HPDE6-E6E7 (cell line): ENCODE data around the gene SPAG4.

Experiments
- DNase-seq: peaks from one replicate; pipeline ENCODE4 v3.0.0; 2011; ENCODE audit warnings: missing footprints; ENCODE audit errors: extremely low spot score

Gene SPAG4, protein sequence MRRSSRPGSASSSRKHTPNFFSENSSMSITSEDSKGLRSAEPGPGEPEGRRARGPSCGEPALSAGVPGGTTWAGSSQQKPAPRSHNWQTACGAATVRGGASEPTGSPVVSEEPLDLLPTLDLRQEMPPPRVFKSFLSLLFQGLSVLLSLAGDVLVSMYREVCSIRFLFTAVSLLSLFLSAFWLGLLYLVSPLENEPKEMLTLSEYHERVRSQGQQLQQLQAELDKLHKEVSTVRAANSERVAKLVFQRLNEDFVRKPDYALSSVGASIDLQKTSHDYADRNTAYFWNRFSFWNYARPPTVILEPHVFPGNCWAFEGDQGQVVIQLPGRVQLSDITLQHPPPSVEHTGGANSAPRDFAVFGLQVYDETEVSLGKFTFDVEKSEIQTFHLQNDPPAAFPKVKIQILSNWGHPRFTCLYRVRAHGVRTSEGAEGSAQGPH

DNA sequence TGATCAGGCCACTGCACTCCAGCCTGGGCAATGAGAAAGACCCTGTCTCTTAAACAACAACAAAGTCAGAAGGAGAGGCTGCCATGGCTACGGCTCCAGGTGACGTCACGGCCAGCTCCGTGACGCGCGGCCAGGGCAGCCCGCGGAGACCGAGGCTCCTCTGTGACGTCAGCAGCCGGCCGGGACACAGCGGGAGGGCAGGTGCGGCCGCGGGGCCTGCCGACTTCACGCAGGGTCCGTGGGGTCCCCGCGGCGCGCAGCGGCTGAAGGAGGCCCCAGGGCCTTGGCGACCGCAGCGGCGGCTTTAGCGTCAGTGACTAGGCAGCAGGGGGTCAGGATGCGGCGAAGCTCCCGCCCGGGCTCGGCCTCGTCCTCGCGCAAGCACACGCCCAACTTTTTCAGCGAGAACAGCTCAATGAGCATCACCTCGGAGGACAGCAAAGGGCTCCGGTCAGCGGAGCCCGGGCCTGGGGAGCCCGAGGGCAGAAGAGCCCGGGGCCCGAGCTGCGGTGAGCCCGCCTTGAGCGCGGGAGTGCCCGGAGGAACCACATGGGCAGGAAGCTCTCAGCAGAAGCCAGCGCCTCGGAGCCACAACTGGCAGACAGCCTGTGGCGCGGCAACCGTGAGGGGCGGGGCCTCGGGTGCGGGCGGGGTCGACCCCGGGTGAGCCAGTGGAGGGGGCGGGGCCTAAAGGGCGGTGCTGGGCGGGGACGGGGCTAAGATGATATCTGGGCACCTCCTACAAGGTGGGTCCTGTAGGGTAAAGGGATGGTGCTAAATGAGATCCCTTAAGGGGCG lies at the start of gene SPAG4:
Gene SPAG4, plus strand, starts transcription at position 163 of the 798 bp plus-strand sequence. Its CDS starts 175 bp downstream, at position 338.
- DNase-seq, result peak; percentile 100

- peak; percentile 58 for DNase-seq
Observed at GRCh38 chr20:35568645-35569044, 47.0 kb upstream of the SPAG4 start.

DNA sequence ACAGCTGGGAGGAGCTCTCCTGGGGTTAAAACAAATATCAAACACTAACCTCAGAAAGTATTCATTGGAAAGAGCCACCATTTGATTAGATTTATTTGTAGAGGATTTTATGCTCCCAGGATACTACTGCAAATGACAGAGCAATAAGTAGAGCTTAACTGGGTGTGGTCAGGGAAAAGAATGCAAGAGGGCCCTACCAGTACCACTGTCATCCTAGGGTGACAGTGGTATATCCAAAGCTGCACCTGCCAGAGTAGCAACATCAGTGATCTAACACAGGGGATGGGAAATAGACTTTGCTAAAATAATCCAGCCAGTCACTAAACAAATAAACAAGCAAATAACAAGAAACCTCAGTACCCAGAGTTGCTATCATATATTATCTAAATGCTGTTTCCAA lies 44.1 kb upstream of the SPAG4 start:
- no peak for DNase-seq

- DNase-seq, result no peak
Observed at GRCh38 chr20:35572838-35573237, 42.8 kb upstream of the SPAG4 start.

- DNase-seq, result peak; percentile 55
Observed at GRCh38 chr20:35575958-35576357, 39.7 kb upstream of the SPAG4 start.

- DNase-seq, result no peak
Observed at GRCh38 chr20:35576816-35577215, 38.8 kb upstream of the SPAG4 start.

DNA sequence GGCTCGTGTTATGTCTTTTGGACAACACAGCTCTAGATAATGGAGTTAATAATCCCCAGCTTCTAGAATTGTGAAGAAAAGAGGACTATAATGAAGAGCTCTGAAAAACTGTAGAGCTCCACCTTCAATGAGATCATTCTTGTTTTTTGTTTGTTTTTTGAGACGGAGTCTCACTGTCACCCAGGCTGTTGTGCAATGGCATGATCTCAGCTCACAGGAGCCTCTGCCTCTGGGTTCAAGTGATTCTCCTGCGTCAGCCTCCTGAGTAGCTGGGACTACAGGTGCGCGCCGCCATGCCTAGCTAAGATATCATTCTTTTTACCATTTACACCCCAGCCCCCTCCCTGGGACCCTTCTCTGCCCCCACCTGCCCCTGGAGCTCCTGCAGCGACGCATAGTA lies 37.2 kb upstream of the SPAG4 start:
- DNase-seq, result no peak

GRCh38 chr20:35579196-35579595 lies 36.4 kb upstream of the SPAG4 start:
- no peak for DNase-seq

- DNase-seq, result no peak
Observed at GRCh38 chr20:35582131-35582530, 33.5 kb upstream of the SPAG4 start.

- no peak for DNase-seq
Observed at GRCh38 chr20:35582741-35583404, 32.8 kb upstream of the SPAG4 start.

DNA sequence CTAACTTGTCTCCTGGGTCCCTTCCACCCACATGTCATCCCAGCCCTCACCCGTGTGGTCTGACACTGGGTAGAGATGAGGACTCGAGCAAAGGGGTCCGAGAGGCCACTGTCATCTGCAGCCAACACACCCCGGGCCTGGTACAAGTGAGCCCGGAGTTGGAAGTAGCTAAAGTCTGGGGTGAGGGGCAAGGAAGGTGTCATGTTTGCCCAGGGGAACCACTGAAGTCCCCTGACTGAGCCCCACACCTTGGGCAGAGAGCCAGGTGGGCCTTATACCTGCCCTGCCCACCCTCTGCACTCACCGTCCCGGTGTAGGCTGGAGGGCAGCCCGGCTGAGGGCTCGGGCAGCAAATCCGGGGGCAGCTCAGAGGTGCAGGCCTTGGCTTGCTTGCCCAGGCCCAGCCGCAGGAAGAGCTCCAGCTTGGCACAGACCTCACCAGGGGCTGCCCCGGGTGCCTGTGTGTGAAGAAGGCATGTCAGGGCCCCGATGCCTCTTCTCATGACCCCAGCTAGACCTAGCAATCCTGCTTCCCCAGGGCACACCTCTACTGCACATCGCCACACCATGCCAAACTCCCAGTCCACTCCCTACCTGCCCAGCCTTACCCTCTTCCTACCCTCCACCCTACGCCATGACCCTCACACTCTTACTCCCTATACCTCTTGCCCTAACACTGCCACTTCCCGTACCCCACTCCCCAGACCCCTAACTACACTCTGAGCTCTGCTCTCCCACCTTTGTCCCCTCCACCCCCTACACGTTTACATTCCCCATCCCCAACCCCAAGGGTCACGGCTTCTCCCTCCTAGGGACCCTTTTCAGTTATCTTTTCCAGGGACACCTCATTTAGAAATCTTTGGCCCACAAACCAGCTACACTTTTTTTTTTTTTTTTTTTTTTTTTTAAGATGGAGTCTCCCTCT lies 31.7 kb upstream of the SPAG4 start:
- DNase-seq, result no peak

- no peak for DNase-seq
Observed at GRCh38 chr20:35586751-35587425, 28.7 kb upstream of the SPAG4 start.

DNA sequence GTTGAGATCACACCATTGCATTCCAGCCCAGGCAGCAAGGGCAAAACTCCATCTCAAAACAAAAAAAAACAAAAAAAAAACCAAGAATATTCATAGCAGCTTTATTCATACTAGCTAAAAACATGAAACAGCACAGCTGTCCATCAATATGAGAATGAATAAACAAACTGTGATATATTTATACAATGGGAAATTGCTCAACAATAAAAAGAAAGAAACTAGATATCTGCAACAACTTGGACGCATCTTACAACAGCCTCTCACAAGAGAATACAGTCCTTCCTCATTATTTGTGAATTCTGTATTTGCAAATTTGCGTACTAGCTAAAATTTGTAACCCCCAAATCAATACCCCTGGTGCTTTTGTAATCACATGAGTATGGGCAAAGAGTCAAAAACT lies 28.2 kb upstream of the SPAG4 start:
- no peak for DNase-seq

DNA sequence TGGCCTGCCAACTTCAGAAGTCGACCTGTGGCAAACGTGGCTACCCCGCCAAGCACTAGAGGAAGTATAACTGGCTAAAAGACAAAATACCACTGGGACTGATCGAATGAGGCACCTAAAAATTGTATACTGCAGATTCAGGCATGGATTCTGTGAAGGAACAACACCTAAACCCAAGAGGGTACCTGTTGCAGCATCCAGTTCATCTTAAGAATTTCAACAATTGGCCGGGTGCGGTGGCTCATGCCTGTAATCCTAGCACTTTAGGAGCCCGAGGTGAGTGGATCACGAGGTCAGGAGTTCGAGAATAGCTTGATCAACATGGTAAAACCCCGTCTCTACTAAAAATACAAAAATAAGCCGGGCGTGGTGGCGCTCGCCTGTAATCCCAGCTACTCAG lies 27.2 kb upstream of the SPAG4 start:
- no peak for DNase-seq

- no peak for DNase-seq
Observed at GRCh38 chr20:35592339-35592974, 23.2 kb upstream of the SPAG4 start.

- no peak for DNase-seq
Observed at GRCh38 chr20:35595456-35595855, 20.2 kb upstream of the SPAG4 start.

DNA sequence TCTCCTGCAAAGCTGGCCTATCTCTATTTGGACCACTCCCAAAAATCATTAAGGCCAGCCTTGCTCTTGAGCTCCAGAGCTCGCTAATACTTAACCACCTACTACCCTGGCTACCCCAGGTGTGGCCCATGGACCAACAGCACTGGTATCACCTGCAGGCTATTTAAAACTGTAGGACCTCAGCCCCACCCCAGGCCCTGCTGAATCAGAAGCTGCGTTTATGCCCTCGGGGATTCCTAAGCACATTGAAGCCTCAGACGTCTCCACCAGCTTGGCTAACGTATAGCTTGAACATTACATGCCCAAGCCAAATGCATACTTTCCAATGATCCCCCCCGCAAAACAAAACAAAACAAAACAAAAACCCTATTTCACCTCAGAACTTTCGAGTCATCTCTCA lies 19.7 kb upstream of the SPAG4 start:
- no peak for DNase-seq

DNA sequence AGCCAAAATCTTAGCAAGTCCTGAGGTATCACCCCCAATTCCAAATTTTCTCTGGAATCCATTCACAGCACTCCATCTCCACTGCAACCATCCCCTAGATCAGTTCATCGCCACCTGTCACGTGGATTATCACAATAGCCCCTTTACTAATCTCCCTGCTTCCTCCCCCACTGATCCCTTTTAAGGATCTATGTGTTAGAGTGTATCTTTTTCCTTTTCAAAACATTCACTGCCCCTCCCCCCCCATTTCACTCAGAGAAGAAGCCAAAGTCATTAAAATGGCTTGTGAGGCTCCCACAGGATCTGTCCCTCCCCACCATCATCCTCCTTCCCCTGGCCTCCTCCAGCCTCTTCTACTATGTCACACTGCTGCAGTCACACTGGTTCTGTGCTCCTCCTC lies 18.4 kb upstream of the SPAG4 start:
- no peak for DNase-seq

DNA sequence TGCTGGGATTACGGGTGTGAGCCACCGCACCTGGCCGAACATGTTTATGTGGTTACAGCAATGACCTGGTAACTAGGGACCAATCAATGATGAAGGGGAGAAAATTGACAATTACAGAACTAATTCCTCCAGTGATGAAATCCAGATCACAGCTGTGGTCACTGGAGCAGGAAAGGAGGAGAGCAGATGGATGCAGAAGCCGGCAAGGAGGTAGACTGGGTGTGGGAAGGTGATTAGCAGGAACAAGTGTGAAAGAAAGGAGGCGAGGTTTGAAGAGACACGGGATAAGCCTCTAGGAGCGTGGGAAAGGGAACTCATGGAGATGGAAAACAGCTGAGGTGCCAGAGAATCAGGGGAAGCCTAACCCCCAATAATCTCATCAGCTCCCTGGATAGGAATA lies 17.2 kb upstream of the SPAG4 start:
- no peak for DNase-seq
